GM13976 (cell line): ENCODE results near the gene ADAMTS5.

Experiments used
- DNase-seq: peaks from one replicate; pipeline ENCODE4 v3.0.0; 2012; ENCODE audit warnings: low spot score
- CTCF ChIP-seq: IDR thresholded peaks from 2 replicates; pipeline ENCODE4 v1.5.1; 2012; ENCODE audit warnings: borderline replicate concordance, mild to moderate bottlenecking; ENCODE audit not compliant: insufficient read depth; ENCODE audit errors: extremely low read depth, missing control alignments, control extremely low read depth
- in situ Hi-C: fragments of 300-500 bp; cut with MboI; formaldehyde crosslinking; loops from one replicate; pipeline ENCODE4 v1.12.0; 2022; ENCODE audit warnings: low sequenced_read_pairs, mixed read lengths, inconsistent platforms; ENCODE audit not compliant: unreplicated experiment

Gene ADAMTS5

GRCh38 chr21:26952374-26953066 lies 14.4 kb downstream of the ADAMTS5 start:
- in situ Hi-C loops, result no loop called here
- no peak for TF ChIP-seq CTCF

GRCh38 chr21:26949830-26950229 lies 17.1 kb downstream of the ADAMTS5 start:
- no peak for DNase-seq
- in situ Hi-C loops, result no loop called here
- no peak for TF ChIP-seq CTCF

More at GRCh38 chr21:26952374-26953066, 14.4 kb downstream of the ADAMTS5 start:
- no peak for DNase-seq

- no peak for DNase-seq
- TF ChIP-seq CTCF, result no peak
- in situ Hi-C loops, result no loop called here
Measured at GRCh38 chr21:26948194-26948593, 18.7 kb downstream of the ADAMTS5 start.

GRCh38 chr21:26946744-26947446 lies 20.0 kb downstream of the ADAMTS5 start:
- in situ Hi-C loops, result no loop called here
- no peak for TF ChIP-seq CTCF
- no peak for DNase-seq

- in situ Hi-C loops, result no loop called here
- no peak for DNase-seq
- TF ChIP-seq CTCF, result no peak
Measured at GRCh38 chr21:26945916-26946675, 20.8 kb downstream of the ADAMTS5 start.

- DNase-seq, result no peak
- in situ Hi-C loops, result no loop called here
- no peak for TF ChIP-seq CTCF
Measured at GRCh38 chr21:26943921-26944320, 23.0 kb downstream of the ADAMTS5 start.
